Measurements from ENCODE around the gene ASTN1.

ASTN1 gene

GRCh38 chr1:177067752-177068410 lies 96.6 kb downstream of the ASTN1 start:
- Histone ChIP-seq H3K4me3 (IDR thresholded peaks at IDR 0.05; ENCODE audit: insufficient read depth, low read depth, low read length) (no peak overlapping the region), H3K27me3 (ENCODE audit: insufficient read depth, low read depth) (no peaks in the 10 kb centered on the region), H3K4me2 (no peak overlapping the region), H3K79me2 (ENCODE audit: insufficient read depth, low read depth) (no peaks in the 10 kb centered on the region), H3K9ac (no peak overlapping the region), H3K27ac (no peak overlapping the region), H3K4me1 (ENCODE audit: low read depth, poor library complexity, severe bottlenecking) (no peaks in the 10 kb centered on the region), H3K36me3 (ENCODE audit: insufficient read depth) (no peaks in the 10 kb centered on the region), H4K20me1 (ENCODE audit: insufficient read depth) (no peaks in the 10 kb centered on the region), H2AFZ (ENCODE audit: low read depth) (no peak overlapping the region)
- TF ChIP-seq CTCF (conservative IDR thresholded peaks at IDR 0.05; ENCODE audit: low read depth, low read length), result no peak

GRCh38 chr1:177065430-177065829 lies 99.1 kb downstream of the ASTN1 start:
- H3K4me3 ChIP-seq (IDR thresholded peaks at IDR 0.05; ENCODE audit: insufficient read depth, low read depth, low read length), result no peak overlapping the region
- no peak overlapping the region for H2AFZ ChIP-seq (ENCODE audit: low read depth)
- H3K79me2 ChIP-seq (ENCODE audit: insufficient read depth, low read depth), result no peaks in the 10 kb centered on the region
- no peaks in the 10 kb centered on the region for H4K20me1 ChIP-seq (ENCODE audit: insufficient read depth)
- no peak for TF ChIP-seq CTCF (conservative IDR thresholded peaks at IDR 0.05; ENCODE audit: low read depth, low read length)
- H3K36me3 ChIP-seq (ENCODE audit: insufficient read depth), result no peaks in the 10 kb centered on the region
- H3K4me2 ChIP-seq, result no peak overlapping the region
- H3K4me1 ChIP-seq (ENCODE audit: low read depth, poor library complexity, severe bottlenecking), result no peaks in the 10 kb centered on the region
- H3K27ac ChIP-seq, result no peak overlapping the region
- no peak overlapping the region for H3K9ac ChIP-seq
- H3K27me3 ChIP-seq (ENCODE audit: insufficient read depth, low read depth), result no peaks in the 10 kb centered on the region

GRCh38 chr1:177063648-177064047 lies 100.9 kb downstream of the ASTN1 start:
- Histone ChIP-seq H2AFZ (ENCODE audit: low read depth) (no peak overlapping the region), H3K36me3 (ENCODE audit: insufficient read depth) (no peaks in the 10 kb centered on the region), H4K20me1 (ENCODE audit: insufficient read depth) (no peaks in the 10 kb centered on the region), H3K4me2 (no peak overlapping the region), H3K9ac (no peak overlapping the region), H3K4me1 (ENCODE audit: low read depth, poor library complexity, severe bottlenecking) (no peaks in the 10 kb centered on the region), H3K79me2 (ENCODE audit: insufficient read depth, low read depth) (no peaks in the 10 kb centered on the region), H3K27me3 (ENCODE audit: insufficient read depth, low read depth) (no peaks in the 10 kb centered on the region), H3K27ac (no peak overlapping the region), H3K4me3 (IDR thresholded peaks at IDR 0.05; ENCODE audit: insufficient read depth, low read depth, low read length) (no peak overlapping the region)
- no peak for TF ChIP-seq CTCF (conservative IDR thresholded peaks at IDR 0.05; ENCODE audit: low read depth, low read length)

GRCh38 chr1:177054542-177054941 lies 110.0 kb downstream of the ASTN1 start:
- H3K4me2 ChIP-seq, result no peak overlapping the region
- no peak overlapping the region for H3K4me3 ChIP-seq (IDR thresholded peaks at IDR 0.05; ENCODE audit: insufficient read depth, low read depth, low read length)
- H3K9ac ChIP-seq, result no peak overlapping the region
- H3K36me3 ChIP-seq (ENCODE audit: insufficient read depth), result no peaks in the 10 kb centered on the region
- no peaks in the 10 kb centered on the region for H3K27me3 ChIP-seq (ENCODE audit: insufficient read depth, low read depth)
- no peak overlapping the region for H2AFZ ChIP-seq (ENCODE audit: low read depth)
- no peak for TF ChIP-seq CTCF (conservative IDR thresholded peaks at IDR 0.05; ENCODE audit: low read depth, low read length)
- H3K27ac ChIP-seq, result no peak overlapping the region
- no peaks in the 10 kb centered on the region for H3K79me2 ChIP-seq (ENCODE audit: insufficient read depth, low read depth)
- H4K20me1 ChIP-seq (ENCODE audit: insufficient read depth), result no peaks in the 10 kb centered on the region
- no peaks in the 10 kb centered on the region for H3K4me1 ChIP-seq (ENCODE audit: low read depth, poor library complexity, severe bottlenecking)
